DND-41 (cell line): Measurements from ENCODE around the gene PRR35.

Experiments
- ATAC-seq: fragments of 200-7000 bp; cut with Tn5 transposase; 3 replicates; pipeline ENCODE4 v1.9.1; 2021; ENCODE audit warnings: low read depth; ENCODE audit not compliant: insufficient read depth
- DNase-seq: peaks from one replicate; pipeline ENCODE4 v3.0.0-alpha.2; 2020
- H2AFZ ChIP-seq: 2 replicates; pipeline ENCODE4 v1.6.0; 2012; ENCODE audit warnings: low read depth, low read length
- H3K27ac ChIP-seq: 2 replicates; pipeline ENCODE4 v1.5.1; 2012; ENCODE audit warnings: low read length, inconsistent platforms
- H3K27me3 ChIP-seq: fragments of 200-600 bp; sonication (generic); 2 replicates; pipeline ENCODE4 v1.6.0; 2012; ENCODE audit warnings: low read length, mild to moderate bottlenecking, inconsistent platforms; ENCODE audit not compliant: insufficient read depth, poor library complexity
- H3K36me3 ChIP-seq: 2 replicates; pipeline ENCODE4 v1.5.1; 2012; ENCODE audit warnings: low read length, inconsistent platforms; ENCODE audit not compliant: insufficient read depth
- H3K4me1 ChIP-seq: 2 replicates; pipeline ENCODE4 v1.5.1; 2012; ENCODE audit warnings: mild to moderate bottlenecking, low read length; ENCODE audit not compliant: insufficient read depth
- H3K4me2 ChIP-seq: 2 replicates; pipeline ENCODE4 v1.6.0; 2012; ENCODE audit warnings: mild to moderate bottlenecking, moderate library complexity, low read length, inconsistent platforms; ENCODE audit not compliant: insufficient read depth
- H3K4me3 ChIP-seq, 2 experiments: fragments of 200-600 bp in 1 of 2; shearing (Covaris generic) in 1 of 2; 2 replicates each; pipeline ENCODE4 v1.5.1; 2012 to 2016; ENCODE audit warnings: inconsistent platforms in 2 of 2, low read length in 2 of 2, mild to moderate bottlenecking in 2 of 2, low read depth in 1 of 2, moderate library complexity in 1 of 2
- H3K79me2 ChIP-seq: 2 replicates; pipeline ENCODE4 v1.6.0; 2012; ENCODE audit warnings: low read length, inconsistent platforms; ENCODE audit not compliant: insufficient read depth
- H3K9ac ChIP-seq: 2 replicates; pipeline ENCODE4 v1.6.0; 2012; ENCODE audit warnings: low read depth, mild to moderate bottlenecking, inconsistent platforms, low read length, moderate library complexity
- H3K9me3 ChIP-seq: 2 replicates; pipeline ENCODE4 v1.5.1; 2012; ENCODE audit warnings: low read length, moderate library complexity, mild to moderate bottlenecking, inconsistent platforms; ENCODE audit not compliant: insufficient read depth, severe bottlenecking
- H4K20me1 ChIP-seq: 2 replicates; pipeline ENCODE4 v1.6.0; 2012; ENCODE audit warnings: low read length; ENCODE audit not compliant: insufficient read depth
- CTCF ChIP-seq: IDR thresholded peaks from 2 replicates; pipeline ENCODE4 v1.5.1; 2012; ENCODE audit warnings: borderline replicate concordance, low read length, moderate library complexity, mild to moderate bottlenecking; ENCODE audit not compliant: poor library complexity, severe bottlenecking; ENCODE audit errors: extremely low read depth
- EZH2 ChIP-seq: IDR thresholded peaks from 3 replicates; pipeline ENCODE4 v1.6.1; 2012; ENCODE audit warnings: borderline replicate concordance, low read depth, mild to moderate bottlenecking, moderate library complexity, low read length, inconsistent platforms; ENCODE audit not compliant: severe bottlenecking

Gene PRR35

GRCh38 chr16:590815-591200 is 30.6 kb downstream of the PRR35 start:
- no peak for TF ChIP-seq CTCF
- TF ChIP-seq EZH2: no peak
- H3K9me3 ChIP-seq: no peaks in the 10 kb centered on the region
- peak overlapping the region; percentile 85 to 86; a peak in 3 of 4 replicates for H3K4me3 ChIP-seq
- peak overlapping the region; percentile 100 for H3K4me2 ChIP-seq
- no peak overlapping the region for H2AFZ ChIP-seq
- ATAC-seq (no peak), DNase-seq (no peak)
- peak overlapping the region; percentile 87 for H3K9ac ChIP-seq
- peaks cover 14% of the 10 kb centered on the region for H3K36me3 ChIP-seq
- H3K79me2 ChIP-seq: peaks cover 74% of the 10 kb centered on the region
- H3K27me3 ChIP-seq: no peaks in the 10 kb centered on the region
- peaks cover 36% of the 10 kb centered on the region for H3K4me1 ChIP-seq
- H4K20me1 ChIP-seq: peaks cover 69% of the 10 kb centered on the region
- H3K27ac ChIP-seq: peak overlapping the region; percentile 75

- peaks cover 36% of the 10 kb centered on the region for H3K4me1 ChIP-seq
- no peak for ATAC-seq
Observed at GRCh38 chr16:591231-591630, 31.0 kb downstream of the PRR35 start.

GRCh38 chr16:591892-592517 is 31.8 kb downstream of the PRR35 start:
- no peak for ATAC-seq
- Histone ChIP-seq H3K4me2 (peak overlapping the region; percentile 100), H3K79me2 (peaks cover 84% of the 10 kb centered on the region), H3K27ac (0 out of 2 replicates have a peak overlapping the region, but pooled peaks have one; percentile 6), H3K4me1 (peaks cover 33% of the 10 kb centered on the region), H2AFZ (no peak overlapping the region), H3K27me3 (no peaks in the 10 kb centered on the region), H3K4me3 (no peak overlapping the region), H3K9ac (peak overlapping the region; percentile 6; the same call in 1 of the 2 replicates), H4K20me1 (peaks cover 69% of the 10 kb centered on the region), H3K9me3 (no peaks in the 10 kb centered on the region), H3K36me3 (peaks cover 20% of the 10 kb centered on the region)
- TF ChIP-seq CTCF (no peak), EZH2 (no peak)
- DNase-seq: no peak

More at GRCh38 chr16:591231-591630, 31.0 kb downstream of the PRR35 start:
- H3K27me3 ChIP-seq: no peaks in the 10 kb centered on the region
- peaks cover 18% of the 10 kb centered on the region for H3K36me3 ChIP-seq
- H2AFZ ChIP-seq: no peak overlapping the region
- peak overlapping the region; percentile 100 for H3K4me2 ChIP-seq
- H3K79me2 ChIP-seq: peaks cover 78% of the 10 kb centered on the region
- H3K9ac ChIP-seq: peak overlapping the region; percentile 87
- no peak for DNase-seq
- H4K20me1 ChIP-seq: peaks cover 72% of the 10 kb centered on the region
- peak overlapping the region in 1 of 2 experiments; percentile 85; a peak in 2 of 4 replicates for H3K4me3 ChIP-seq
- no peak overlapping the region for H3K27ac ChIP-seq
- TF ChIP-seq EZH2 (no peak), CTCF (no peak)
- no peaks in the 10 kb centered on the region for H3K9me3 ChIP-seq
